HG02970 (cell line): Measurements from ENCODE around the gene CGB1.
"Not testable (repeated sequence)": the region's sequence is repeated elsewhere in the genome, so short reads cannot be mapped to it uniquely, and the experiment has no call there.

ENCODE experiments used
- ATAC-seq: cut with Tn5 transposase; IDR thresholded peaks from one replicate; pipeline ENCODE4 v1.9.1; 2021; ENCODE audit warnings: mild to moderate bottlenecking, moderate library complexity, moderate number of reproducible peaks; ENCODE audit not compliant: unreplicated experiment, low FRiP score

The CGB1 gene

DNA sequence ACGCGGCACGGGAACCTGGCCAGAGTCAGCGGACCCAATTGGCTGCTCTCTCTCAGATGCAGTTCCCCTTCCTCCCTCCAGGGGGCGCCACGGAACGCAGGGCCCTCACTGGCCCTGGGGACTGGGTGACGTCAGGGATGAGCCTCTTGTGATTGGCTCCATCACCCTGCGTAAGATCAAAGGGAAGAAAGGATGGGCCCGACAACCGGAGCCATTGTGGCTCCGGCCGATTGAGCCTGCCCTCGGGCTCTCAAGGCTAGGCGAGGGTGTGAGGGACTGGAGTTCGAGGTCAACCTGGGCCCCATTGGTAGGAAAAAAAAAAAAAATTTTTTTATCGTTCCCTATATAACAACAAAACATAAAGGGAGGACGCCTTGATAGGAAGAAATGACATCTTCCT, at the start of gene CGB1:
CGB1 (minus strand) TSS at position 81 of the 400 bp plus-strand sequence. CDS start 184 bp downstream, outside the sequence.
- not testable (repeated sequence) for ATAC-seq

DNA sequence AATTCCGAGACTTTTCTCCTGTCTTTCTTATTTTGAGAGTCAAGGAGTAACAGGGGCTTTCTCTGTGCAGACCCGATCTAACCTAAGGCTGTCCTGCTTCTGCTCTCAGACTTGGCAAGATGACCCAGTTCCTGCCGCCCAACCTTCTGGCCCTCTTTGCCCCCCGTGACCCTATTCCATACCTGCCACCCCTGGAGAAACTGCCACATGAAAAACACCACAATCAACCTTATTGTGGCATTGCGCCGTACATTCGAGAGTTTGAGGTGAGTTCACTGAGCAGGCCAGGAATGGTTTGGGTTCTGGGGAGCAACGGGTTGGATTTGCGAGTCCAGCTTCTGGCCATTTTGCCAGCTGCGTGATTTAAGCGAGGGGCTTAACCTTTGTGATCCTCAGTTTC, 49.6 kb upstream of the CGB1 start:
- no peak for ATAC-seq

DNA sequence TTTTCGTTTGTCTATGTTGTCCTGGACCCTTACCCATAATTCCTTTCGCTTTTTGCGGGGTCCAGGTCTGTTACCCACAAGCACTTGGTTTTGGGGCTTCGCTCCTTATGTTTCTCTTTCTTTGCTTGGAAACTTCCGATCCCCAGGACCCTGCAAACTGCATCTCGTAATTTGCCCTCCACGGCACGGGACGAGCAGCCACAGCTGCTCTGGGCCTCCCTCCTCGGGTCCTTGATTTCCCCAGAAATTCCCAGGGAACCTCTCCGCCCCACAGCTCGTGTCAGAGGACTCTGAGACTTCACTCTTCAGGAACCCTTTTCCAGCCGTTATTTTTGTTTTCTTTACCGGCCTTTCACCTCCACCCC, 49.2 kb upstream of the CGB1 start:
- no peak for ATAC-seq

DNA sequence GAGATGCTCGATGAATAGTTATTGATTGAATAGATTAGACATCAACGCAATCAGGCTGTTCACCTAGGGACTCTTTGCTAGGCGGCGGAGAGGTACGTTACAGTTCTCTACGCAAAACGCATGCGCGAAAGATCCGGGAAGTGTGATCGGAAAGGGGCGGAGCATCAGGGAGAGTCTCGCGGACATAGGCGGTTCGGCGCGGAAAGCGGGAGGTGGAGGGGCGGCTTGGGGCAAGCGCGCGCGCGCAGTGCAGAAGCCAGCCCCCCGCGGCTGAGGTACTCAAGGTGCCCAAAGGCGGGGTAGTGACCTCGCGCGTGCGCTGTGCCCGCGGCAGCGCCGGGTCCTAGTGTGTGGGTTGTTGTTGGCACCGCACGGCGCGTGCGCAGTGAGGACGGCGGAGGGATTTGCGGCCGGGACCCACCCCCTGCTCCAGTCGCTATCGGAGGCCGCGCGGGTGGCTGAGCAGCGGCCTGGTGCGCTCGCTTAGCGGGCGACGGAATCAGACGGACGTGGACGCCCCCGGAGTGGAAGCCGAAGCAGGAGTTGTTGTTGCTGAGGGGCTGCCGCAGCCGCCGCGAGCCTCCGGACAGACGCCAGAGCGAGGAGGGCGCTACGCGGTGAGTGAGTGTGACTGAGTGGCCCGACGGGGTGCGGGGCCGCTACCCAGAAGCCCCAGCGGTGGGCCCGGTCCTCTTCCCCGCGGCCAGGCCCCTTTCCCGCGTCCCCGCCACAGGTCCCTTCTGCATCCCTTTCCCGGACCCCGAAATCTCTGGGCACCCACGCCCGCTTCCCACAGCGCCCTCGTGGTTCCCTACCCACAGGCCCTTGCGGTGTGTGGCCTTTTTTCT, 48.5 kb upstream of the CGB1 start, which contains the start of gene SNRNP70:
SNRNP70 (plus strand) TSS at position 432 of the 848 bp plus-strand sequence. CDS start 964 bp downstream, outside the sequence.
- ATAC-seq = peak; percentile 90

DNA sequence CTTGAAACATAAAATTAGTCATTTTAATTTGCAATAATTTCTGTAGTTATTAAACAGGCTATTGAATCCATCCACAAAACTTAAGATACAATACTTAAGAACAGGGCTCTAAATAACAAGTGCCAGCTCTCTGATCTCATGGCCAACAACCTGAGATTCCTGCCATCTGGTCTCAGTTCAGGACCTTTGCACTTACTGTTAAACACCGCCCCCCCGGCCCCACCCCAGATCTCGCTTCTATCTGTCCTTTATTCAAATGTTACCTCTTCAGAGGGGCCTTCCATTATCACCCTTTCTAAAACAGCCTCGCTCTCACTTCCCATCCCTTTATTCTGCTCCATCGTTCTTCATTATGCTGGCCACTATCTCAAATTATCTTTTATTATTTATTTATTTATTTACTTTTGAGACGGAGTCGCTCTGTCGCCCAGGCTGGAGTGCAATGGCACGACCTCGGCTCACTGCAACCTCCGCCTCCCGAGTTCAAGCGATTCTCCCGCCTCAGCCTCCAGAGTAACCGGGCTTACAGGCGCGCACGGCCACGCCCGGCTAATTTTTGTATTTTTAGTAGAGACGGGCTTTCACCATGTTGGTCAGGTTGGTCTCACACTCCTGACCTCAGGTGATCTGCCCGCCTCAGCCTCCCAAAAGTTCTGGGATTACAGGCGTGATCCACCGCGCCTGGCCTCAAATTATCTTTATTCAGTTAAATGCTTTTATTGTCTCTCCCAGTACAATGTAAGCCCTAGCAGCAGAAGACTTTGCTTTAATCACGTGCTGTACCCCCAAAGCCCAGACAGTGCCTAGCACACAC, 47.7 kb upstream of the CGB1 start:
- ATAC-seq = no peak

DNA sequence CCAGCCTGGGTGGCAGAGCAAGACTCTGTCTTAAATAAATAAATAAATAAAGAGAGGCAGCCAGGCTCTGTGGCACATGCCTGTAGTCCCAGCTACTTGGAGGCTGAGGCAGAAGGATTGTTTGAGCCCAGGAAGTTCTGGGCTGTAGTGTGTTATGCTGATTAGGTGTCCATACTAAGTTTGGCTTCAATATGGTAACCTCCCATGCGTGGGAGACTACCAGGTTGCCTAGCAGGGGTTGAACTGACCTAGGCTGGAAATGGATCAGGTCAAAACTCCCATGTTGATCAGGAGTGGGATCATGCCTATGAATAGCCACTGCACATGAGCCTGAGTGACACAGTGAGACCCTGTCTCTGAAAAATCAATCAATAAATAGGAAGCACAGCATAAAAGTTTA, 44.6 kb upstream of the CGB1 start:
- ATAC-seq = no peak

DNA sequence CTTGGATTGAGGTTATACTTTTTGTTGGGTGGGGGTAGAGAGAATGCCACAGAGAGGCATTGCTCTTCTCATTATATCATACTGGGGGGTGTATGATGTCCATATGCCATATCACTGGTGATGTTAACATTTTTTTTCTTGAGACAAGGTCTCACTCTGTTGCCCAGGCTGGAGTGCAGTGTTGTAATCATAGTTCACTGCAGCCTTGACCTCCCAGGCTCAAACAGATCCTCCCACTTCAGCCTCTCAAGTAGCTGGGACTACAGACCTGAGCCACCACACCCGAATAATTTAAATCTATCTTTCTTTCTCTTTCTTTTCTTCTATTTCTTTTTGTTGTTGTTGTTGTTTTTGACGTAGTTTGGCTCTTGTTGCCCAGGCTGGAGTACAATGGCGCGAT, 43.7 kb upstream of the CGB1 start:
- ATAC-seq = no peak

DNA sequence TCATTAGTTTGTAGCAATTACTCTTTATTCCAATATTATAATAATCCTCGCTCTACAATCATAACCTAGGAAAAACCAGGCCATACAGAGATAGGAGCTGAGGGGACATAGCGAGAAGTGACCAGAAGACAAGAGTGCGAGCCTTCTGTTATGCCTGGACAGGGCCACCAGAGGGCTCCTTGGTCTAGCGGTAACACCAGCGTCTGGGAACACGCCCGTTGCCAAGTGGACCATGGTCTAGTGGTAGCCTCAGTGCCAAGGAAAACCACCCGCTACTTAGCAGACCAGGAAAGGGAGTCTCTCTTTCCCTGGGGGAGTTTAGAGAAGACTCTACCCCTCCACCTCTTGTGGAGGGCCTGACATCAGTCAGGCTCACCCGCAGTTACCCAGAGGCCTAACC, 38.2 kb upstream of the CGB1 start:
- ATAC-seq = not testable (repeated sequence)

DNA sequence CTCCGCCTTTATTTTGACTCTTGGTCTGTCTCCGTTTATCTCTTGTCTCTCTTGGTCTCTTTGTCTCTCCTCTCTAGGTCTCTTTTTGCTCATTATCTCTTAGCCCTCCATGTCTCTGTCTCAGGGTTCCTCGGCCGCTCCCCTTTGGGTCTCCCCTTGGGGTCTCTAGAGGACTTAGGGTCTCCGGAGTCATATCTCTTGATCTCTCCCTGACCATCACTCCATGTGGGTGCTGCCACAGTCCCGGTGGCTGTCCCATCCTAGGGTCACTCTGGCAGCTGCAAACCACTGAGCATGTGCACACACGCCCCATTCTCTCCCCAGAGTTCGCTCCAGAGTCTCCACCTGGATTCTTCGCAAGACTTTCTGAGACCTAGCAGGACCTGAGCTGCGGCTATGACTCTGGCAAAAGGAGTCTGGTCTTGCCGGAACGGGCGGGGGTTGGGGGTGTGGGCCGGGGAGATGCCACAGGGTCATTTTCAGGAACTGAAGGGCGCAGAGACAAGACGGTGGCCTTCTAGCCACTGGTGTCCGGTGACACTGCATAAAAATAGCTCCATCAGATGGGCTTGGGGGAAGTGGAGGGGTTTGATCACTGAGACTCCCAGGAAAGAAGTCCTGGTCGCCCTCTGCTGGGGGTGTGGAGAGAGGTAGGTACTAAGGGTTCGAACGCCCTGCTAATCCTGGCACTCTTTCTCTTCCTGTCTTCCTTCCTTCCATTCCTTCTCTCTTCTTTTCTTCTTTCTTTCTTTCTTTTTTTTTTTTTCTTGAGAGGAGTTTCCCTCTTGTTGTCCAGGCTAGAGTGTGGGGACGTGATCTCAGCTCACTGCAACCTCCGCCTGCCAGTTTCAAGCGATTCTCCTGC, 37.1 kb upstream of the CGB1 start:
- ATAC-seq = no peak

DNA sequence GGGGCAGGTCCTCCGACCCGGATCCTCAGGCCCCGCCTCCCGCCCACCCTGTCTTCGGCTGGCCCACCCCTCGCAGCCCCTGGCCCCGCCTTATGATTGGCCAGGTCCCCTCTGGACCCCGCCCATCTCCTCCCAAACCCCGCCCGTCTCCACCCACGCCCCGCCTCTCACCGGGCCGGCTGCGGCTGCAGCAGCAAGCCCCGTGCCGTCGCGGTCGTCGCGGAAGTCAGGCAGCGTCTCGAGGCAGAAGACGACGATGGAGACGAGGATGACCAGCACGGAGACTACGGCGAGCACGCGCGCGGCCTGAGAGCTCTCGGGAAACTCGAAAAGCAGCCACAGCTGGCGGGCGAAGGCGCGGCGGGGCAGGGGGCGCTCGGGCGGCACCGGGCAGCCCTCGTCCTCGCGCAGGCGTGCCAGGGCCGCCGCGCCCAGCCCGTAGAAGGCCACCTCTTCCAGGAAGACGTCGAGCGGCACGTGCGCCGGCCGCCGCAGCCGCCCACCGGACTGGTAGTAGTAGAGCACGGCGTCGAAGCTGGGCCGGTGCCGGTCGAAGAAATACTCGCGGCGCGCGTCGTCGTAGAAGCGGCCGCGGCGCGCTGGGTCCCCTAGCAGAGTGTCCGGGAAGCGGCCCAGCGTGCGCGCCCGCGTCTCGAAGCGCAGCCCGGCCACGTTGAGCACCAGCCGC, 35.3 kb upstream of the CGB1 start:
- ATAC-seq = no peak

DNA sequence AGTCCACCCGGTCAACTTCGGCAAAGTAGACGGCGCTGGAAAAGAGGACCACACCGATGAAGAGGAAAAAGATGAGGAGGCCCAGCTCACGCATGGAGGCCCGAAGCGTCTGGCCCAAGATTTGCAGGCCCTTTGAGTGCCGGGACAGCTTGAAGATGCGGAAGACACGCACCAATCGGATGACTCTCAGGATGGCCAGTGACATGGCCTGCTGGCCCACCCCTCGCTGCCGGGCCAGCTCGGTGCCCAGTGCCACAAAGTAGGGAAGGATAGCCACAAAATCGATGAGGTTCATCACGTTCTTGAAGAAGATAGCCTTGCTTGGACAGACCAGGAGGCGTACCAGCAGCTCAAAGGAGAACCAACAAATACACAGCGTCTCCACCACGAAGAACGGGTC, 33.7 kb upstream of the CGB1 start:
- no peak for ATAC-seq

DNA sequence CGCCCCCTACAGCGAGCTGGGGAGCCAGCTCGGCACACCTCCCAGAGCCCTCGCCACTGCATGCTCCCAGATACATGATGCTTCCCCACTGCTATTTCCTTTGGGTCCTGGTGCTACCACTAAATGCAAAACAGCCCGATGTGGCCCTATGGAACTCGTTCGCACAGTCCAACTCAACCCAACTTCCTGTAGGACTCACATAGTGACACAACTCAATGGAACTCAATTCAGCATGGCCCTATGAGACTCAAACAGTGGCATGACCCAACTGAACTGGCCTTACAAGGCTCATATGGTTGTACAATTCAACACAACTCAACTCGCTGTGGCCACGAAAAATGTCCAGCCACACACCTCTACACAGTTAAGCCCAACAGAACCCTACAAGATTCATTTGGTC, 32.3 kb upstream of the CGB1 start:
- ATAC-seq = no peak

DNA sequence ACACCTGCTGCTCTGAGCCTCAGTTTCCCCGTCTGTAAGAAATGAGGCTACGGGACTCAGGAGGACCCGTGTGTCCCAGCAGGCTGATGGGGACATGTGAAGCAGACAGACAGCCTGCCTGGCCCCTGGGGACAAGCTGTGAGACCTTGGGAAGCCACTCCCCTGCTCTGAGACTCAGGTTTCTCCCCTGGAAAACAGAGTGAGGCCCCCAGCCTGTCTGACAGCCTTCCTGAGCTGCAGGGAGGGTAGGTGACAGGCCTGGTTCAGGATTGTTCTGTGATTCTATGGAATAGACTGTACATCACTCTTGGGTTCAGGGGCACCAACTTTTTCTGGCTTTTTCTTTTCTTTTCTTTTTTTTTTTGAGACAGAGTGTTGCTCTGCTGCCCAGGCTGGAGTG, 30.9 kb upstream of the CGB1 start:
- no peak for ATAC-seq

DNA sequence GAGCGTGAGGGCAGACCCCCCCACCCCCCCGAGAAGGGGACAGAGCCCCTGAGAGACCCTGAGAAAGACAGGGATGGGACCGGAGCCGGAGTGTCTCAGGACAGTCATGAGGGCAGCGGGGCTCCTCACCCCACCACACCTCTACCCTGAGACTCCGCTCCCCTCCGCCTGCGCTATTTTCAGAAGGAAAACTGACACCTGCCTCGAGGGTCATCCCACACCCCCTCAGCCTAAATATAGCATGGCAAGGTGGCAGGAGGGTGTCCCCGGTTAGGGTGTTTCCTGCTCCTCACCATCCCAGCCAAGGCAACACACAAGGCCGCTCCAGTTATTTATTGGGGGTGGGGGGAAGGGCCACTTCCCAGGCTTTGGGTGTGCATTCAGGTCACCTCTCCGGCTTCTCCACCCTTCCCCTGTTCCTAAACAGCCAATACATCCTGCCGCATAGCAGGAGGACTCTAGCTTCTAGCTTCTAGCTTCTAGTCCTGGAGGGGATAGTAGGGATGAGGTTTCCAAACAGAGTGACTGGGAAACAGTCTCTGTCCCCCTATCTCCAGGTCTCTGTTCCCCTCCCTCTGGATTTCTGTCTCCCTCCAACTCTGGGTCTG, 29.3 kb upstream of the CGB1 start:
- no peak for ATAC-seq

DNA sequence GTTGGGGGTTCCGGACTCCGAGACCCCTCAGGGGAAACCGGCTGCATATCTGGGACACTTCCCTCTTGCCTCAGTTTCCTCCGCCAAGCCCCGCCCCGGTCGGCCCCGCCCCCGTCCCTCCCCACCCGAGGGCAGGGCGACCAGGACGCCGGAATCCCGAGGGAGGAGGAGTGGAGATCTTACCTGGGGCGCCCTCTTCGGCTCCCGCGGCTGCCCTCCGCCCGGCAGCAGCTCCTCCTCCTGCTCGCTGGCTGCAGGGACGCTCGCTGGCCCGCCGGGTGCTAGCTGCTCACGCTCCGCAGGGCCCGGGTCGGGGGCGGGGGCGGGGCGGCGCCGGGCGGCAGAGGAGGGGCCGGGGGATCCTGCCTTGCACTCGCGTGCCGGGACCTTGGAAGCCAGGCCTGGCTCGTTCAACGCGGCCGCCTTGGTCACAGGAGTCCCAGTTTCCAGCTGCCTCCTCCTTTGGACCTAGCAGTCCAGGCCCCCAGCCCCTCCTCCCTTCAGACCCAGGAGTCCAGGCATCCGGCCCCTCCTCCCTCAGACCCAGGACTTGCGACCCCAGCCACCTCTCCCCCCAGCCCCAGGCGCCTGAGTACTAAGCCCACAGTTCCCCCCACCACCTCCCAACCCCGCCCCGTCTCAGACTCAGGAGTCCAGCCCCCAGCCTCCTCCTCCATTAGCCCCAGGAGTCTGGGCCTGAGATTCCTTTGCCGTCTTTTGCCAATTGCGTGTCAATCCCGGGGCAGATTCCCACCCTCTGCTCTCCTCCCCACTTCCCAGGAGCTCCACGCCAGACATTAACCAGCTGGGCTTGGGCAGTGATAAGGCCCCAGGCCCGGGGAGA, 28.3 kb upstream of the CGB1 start, which contains the start of gene NTF4:
NTF4 (minus strand) TSS at position 51 of the 844 bp plus-strand sequence. CDS start 2,821 bp downstream, outside the sequence.
- ATAC-seq = no peak

DNA sequence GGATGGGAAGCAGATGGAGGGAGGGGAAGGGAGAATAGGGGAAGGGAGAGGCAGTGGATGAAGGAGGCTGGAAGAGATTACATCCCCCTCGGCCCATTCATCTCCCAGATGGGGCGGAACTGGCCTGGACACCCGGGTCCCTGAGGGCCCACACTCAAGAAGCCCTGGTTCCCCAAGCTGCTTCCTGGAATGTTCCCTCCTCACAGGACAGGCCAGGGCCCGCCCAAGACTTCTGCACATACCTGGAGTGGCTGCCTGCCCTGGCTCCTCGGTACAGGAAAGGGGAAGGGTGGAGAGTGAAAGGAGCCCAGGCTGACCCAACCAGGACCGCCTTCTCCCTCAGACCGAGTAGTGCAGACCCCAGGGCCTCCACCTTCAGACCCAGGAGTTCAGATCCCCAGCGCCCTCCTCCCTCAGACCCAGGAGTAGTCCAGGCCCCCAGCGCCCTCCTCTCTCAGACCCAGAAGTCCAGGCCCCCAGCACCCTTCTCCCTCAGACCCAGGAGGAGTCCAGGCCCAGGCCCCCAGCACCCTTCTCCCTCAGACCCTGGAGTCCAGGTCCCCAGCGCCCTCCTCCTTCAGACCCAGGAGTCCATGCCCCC, 27.4 kb upstream of the CGB1 start:
- no peak for ATAC-seq

DNA sequence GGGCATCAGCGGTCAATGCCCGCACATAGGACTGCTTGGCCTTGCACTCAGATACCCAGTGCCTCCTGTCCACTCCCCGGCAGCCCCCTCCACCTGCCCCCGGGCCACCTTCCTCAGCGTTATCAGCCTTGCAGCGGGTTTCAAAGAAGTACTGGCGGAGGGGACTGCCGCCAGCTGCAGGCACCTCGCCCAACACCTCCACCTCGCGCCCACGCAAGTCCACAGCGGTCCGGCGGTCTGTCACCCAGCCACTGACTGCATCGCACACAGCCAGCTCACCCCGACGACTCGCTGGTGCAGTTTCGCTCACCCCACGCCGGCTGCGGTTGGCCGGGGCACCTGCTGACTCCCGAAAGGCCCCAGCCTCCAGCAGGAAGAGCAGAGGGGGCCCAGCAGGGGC, 24.8 kb upstream of the CGB1 start:
- ATAC-seq = no peak

DNA sequence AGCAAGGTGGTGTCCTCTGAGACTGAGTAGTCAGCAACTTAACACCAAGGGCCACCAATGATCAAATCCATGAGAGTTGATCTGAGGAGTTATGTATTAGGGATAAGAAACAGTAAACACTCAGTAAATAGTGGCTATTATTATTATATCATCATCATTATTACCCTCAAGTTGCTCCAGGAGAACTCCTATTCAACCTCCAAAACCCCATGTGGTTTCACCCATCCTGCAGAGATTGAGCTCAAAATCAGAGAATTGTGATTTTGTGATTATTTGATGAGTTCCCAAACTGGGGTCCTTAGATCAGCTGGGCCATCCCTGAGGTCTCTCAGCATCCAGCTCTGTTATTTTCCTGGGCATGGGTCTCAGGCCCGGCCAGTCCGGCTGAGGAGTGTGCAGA, 24.3 kb upstream of the CGB1 start:
- ATAC-seq = no peak
